BJ (cell line): ENCODE measurements around the gene MZB1. TPM values are rescaled to one million over a fixed set of nuclear protein-coding genes. Genes with fewer than 3 reads are reported as not detected.
"Not testable (repeated sequence)": the region's sequence is repeated elsewhere in the genome, so short reads cannot be mapped to it uniquely, and the experiment has no call there.

Experiments used
- CTCF ChIA-PET: fragments of 350-600 bp; formaldehyde crosslinking; extraction: SDS; loops from one replicate; lab custom pipeline; 2021; ENCODE audit warnings: antibody characterized with exemption, inconsistent platforms; lab: Yijun Ruan, JAX
- POLR2A ChIA-PET: fragments of 300-600 bp; sonication (Branson Sonifier 250); formaldehyde crosslinking; extraction: SDS; loops from one replicate; lab custom pipeline; 2021; ENCODE audit warnings: antibody characterized with exemption; lab: Charles Lee
- DNase-seq: peaks from one replicate; pipeline ENCODE4 v3.0.0-alpha.2; 2011; ENCODE audit warnings: low read depth
- H3K27me3 ChIP-seq: 2 replicates; pipeline ENCODE4 v1.6.0; 2011; ENCODE audit warnings: low read length; ENCODE audit not compliant: control insufficient read depth, insufficient read depth
- H3K36me3 ChIP-seq: 2 replicates; pipeline ENCODE4 v1.5.1; 2011; ENCODE audit warnings: low read length; ENCODE audit not compliant: control insufficient read depth, insufficient read depth
- H3K4me3 ChIP-seq: 2 replicates; pipeline ENCODE4 v1.5.1; 2011; ENCODE audit warnings: low read depth, mild to moderate bottlenecking, control low read depth, low read length
- CTCF ChIP-seq: IDR thresholded peaks from 2 replicates; pipeline ENCODE4 v1.5.1; 2011; ENCODE audit warnings: low read depth, mild to moderate bottlenecking, control low read depth, inconsistent platforms, low read length, moderate library complexity; ENCODE audit not compliant: insufficient read depth
- polyA plus RNA-seq: library from polyadenylated mRNA; depleted of rRNA; stranded (reverse); fragments of >200 nt; gene quantifications from 2 replicates; pipeline ENCODE4 v1.2.3, GENCODE V29; 2011

Gene MZB1
- polyA plus RNA-seq, 1 experiment, result not detected

- ChIA-PET CTCF (no interaction called here), POLR2A (no interaction called here)
- no peak for DNase-seq
Observed at GRCh38 chr5:139387611-139388197, 2.0 kb downstream of the MZB1 start.

DNA sequence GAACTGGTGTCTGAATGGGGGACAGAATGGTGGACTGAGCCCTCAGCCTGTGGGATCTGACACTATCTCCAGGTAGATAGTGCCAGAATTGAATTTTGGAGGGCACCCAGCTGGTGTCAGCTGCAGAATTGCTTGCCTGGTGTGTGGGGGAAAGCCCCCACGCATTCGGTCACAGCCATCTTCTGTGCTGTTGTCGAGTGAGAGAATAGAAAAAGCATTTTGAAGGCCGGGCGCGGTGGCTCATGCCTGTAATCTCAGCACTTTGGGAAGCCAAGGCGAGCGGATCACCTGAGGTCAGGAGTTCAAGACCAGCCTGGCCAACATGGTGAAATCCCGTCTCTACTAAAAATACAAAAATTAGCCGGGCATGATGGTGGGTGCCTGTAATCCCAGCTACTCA, 2.8 kb downstream of the MZB1 start:
- H3K36me3 ChIP-seq, DNase-seq, H3K27me3 ChIP-seq, CTCF ChIA-PET, H3K4me3 ChIP-seq, POLR2A ChIA-PET: not testable (repeated sequence)

More at GRCh38 chr5:139387611-139388197, 2.0 kb downstream of the MZB1 start:
- H3K4me3 ChIP-seq, result no peak overlapping the region
- no peaks in the 10 kb centered on the region for H3K36me3 ChIP-seq
- TF ChIP-seq CTCF, result no peak
- H3K27me3 ChIP-seq, result no peaks in the 10 kb centered on the region

DNA sequence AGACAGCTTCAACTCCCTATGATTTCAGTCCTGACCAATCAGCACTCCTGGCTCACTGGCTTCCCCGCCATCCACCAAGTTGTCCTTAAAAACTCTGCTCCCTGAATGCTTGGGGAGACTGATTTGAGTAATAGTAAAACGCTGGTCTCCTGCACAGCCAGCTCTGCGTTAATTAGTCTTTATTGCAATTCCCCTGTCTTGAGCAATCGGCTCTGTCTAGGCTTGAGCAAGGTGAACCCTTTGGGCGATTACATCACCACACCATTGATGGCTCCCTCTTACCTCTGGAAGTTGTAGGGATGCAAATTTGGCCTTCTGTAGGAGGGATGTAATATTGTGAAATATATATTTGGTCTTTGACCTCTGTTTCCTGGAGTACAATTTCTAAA, 3.7 kb downstream of the MZB1 start:
- TF ChIP-seq CTCF, result no peak
- H3K4me3 ChIP-seq, result no peak overlapping the region
- POLR2A ChIA-PET, result no interaction called here
- no peaks in the 10 kb centered on the region for H3K27me3 ChIP-seq
- no peak for DNase-seq
- CTCF ChIA-PET, result no interaction called here
- H3K36me3 ChIP-seq, result no peaks in the 10 kb centered on the region

- TF ChIP-seq CTCF, result no peak
- no peak for DNase-seq
- H3K27me3 ChIP-seq, result no peaks in the 10 kb centered on the region
- H3K4me3 ChIP-seq, result no peak overlapping the region
- CTCF ChIA-PET, result no interaction called here
- H3K36me3 ChIP-seq, result no peaks in the 10 kb centered on the region
- POLR2A ChIA-PET, result no interaction called here
Observed at GRCh38 chr5:139385061-139386049, 4.4 kb downstream of the MZB1 start.

- Histone ChIP-seq H3K36me3 (no peaks in the 10 kb centered on the region), H3K4me3 (no peak overlapping the region), H3K27me3 (no peaks in the 10 kb centered on the region)
- ChIA-PET CTCF (no interaction called here), POLR2A (no interaction called here)
- no peak for DNase-seq
- no peak for TF ChIP-seq CTCF
Observed at GRCh38 chr5:139384591-139385051, 5.1 kb downstream of the MZB1 start.
